GM18870 (cell line): Measurements from ENCODE around the gene DLG2.
A peak's percentile ranks its signal among the peaks of the same experiment; 100 is the strongest.

Experiments
- ATAC-seq: cut with Tn5 transposase; IDR thresholded peaks from one replicate; pipeline ENCODE4 v1.9.1; 2021; ENCODE audit warnings: moderate library complexity; ENCODE audit not compliant: unreplicated experiment

The DLG2 gene

GRCh38 chr11:84249344-84250135 is 1377.6 kb downstream of the DLG2 start:
- ATAC-seq, result peak; percentile 77

GRCh38 chr11:84247926-84248325 is 1379.2 kb downstream of the DLG2 start:
- ATAC-seq, result no peak

DNA sequence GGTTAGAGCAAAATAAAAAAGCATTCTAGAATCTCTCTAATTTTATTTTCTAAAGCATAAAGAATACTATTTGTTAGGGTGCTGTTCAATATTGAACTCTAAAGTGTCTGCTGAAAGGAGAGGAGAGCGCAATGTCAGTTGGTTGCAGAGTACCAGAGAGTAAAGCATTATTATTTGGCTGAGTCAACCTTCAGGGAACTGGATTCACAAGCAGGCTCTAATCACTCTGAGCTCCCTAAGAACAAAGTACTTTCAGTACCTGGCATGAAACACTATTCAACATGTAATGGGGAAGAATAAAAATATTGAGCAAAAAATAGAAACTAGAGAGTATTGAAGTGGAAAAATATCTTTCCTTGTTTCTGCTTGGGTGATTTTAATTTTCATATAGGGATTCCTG is 1380.0 kb downstream of the DLG2 start:
- no peak for ATAC-seq

DNA sequence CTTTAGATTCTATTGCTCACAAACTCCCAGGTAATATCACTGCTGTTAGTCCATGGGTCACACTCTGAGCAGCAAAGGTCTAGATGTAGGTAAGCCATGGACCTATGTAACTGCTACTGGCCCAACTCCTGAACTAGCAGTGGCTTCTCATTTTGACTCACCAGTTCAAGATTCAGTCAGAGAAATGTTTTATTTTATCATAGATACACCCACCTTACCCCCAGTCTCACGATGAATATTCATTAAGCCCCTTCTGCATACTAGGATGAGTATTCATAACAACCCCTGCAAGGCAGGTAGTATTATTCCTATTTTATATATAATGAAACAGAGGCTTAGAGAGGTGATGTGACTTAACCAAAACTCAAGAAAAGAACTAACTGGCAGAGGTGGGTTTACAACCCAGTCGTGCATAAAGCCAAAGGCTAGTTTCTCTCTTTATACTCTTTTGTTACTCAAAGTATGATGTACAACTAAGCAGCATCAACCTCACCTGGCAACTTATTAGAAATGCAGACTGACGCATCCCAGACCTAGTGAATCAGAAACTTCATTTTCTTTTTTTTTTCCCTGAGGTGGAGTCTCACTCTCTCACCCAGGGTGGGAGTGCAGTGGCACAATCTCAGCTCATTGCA is 1383.4 kb downstream of the DLG2 start:
- peak; percentile 94 for ATAC-seq

DNA sequence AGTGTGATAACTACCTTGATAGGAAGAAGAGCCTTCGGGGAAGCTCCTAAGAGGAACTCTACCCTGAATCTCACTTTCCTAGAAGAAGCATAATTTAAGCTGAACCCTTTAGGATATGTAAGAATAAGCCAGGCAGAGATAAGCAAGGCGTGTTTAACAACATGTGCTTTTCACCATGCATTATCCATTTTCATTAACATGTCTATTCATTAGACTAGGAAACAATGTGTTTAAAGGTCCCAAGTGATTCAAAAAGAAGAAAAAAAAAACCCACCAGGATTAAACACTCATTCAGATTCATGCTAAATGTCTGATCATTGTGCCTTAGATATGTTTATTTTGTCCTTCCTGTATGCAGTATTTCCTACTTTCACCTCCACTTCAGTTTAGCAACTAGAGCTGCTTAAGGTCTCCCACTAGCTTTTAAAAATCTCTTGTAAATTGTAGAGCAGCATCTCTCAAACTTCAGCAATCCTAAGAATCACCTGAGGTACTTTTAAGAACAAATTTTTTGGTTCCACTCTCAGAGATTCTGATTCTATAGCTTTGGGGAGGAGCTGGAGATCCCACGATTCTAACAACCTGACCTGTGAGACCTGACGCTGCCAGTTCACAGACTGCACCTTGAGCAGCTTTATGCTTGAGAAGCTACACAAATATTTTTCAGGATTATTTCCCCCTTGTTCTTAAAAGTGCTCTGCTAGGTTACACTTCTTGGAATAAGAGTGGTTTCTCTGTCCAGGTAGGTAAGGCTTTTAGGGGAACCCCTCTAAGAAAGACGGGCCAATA is 1385.6 kb downstream of the DLG2 start:
- no peak for ATAC-seq

DNA sequence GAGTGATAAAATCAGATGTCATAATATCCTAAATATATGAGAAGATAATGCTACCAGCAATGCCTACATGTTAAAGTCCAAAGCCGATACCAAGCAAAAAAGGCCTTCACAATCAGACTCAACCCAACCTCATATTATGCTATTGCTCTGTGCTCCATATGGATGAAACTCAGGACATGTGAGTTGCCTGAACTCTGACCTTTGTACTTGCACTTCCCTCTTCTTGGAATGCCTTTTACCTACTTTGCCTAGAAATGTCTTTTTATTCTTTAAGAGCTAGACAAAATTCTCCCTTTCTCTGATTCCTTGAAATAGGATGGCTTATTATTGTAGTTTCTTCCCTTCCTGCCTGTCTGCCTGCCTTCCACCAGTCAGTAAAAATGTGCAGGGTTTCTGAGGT is 1386.3 kb downstream of the DLG2 start:
- ATAC-seq, result no peak

GRCh38 chr11:84236436-84236835 is 1390.7 kb downstream of the DLG2 start:
- no peak for ATAC-seq

DNA sequence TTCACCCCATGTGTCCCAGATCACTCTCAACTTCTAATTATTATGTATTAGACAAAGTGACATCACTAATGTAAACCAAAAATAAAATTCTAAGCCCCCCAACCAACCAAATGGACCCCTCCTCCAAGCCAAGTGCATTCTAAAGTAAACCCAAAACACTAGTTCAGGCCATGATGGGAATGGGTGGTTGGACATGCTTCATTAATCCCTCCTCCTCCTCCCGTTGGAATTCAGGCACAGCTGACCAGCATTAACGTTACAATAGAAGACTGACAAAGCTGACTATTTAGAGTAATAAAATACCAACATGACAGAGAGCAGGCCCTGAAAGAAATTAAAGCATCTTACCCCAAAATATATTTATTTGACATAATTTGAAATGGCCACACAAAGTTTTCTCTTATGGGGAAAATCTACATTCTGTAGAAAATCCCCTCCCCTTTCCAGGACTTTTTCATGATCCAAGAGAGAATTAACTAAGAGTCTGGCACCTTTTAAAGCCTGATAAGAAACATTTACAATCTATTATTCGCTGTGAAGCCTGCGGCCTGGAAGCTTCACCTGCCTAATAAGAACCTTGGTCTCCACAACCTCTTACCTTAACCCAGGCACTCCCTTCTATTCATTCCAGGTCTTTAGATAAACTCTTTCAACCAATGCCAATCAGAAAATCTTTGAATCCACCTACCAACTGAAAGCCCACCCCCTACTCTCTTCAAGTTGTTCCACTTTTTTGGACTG is 1392.5 kb downstream of the DLG2 start:
- no peak for ATAC-seq

DNA sequence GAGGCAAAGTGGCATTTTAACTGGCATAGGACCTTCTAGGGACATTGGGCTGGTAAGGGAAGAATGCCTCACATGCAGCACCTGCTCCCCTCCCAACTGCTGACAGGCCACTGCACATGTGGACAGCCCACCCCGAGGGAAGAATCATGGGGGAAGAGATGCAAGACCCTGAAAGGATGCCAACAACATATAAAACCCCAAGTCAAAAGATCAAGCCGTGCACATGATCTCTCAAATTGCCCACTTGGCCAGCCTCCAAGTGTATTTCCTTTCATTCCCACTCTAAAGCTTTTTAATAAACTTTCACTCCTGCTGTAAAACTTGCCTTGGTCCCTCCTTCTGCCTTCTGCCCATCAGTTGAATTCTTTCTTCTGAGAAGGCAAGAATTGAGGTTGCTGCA is 1393.1 kb downstream of the DLG2 start:
- ATAC-seq, result no peak

DNA sequence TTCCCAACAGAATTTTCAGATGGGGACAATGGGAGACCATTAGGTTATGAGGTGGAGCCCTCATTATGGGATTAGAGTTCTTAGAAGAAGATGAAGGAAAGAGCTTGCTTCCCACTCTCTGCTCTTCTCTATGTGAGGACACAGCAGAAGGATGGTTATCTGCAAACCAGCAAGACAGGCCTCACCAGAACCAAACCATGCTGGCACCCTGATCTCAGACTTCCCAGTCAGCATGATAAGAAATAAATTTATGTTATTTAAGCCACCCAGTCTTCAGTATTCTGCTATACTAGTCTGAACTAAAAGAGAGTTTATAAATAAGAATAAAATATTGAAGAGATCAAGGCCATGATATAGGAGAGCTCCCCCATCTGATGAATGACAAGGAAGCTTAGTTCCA is 1394.6 kb downstream of the DLG2 start:
- ATAC-seq, result no peak

GRCh38 chr11:84230402-84230801 is 1396.7 kb downstream of the DLG2 start:
- no peak for ATAC-seq

GRCh38 chr11:84227970-84228665 is 1399.0 kb downstream of the DLG2 start:
- ATAC-seq, result no peak

DNA sequence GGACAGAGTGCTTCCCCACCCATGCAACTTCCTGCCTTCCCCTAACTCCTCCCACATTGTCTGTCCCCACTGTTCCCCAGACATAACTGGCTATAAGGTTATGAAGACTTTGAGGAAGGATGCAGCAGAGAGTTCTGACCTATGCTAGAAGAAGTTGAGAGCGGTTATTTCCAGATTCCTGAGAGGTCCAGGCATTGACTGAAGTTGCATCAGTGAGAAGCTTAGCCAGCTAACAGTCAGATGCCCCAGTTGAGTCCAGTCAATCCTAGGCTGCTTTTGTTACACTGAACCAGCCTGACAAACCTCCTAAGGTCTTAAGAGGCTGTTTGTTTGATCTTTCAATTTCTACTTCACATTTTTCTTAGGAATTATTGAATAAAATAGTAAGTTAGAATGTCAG is 1403.1 kb downstream of the DLG2 start:
- ATAC-seq, result no peak

GRCh38 chr11:84218318-84218717 is 1408.8 kb downstream of the DLG2 start:
- ATAC-seq, result no peak

DNA sequence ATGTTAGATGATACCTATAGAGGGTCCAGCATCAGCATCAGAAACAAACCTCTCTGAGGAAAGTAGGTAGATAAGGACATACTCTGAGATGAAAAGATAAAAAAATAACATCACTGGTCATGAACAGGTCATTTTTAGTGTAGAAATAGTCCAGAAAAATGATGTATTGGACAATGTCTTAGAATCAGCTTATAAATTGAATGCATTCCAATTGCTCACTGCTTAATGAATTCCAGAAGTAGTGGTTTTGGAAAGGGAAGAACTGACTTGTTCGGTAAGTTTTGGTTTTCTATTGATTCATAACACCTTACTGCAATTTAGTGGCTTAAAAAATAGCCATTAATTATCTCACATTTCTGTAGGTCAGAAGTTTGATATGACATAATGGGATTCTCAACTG is 1411.5 kb downstream of the DLG2 start:
- ATAC-seq, result no peak

- ATAC-seq, result no peak
These were observed 1412.6 kb downstream of the DLG2 start for GRCh38 chr11:84214557-84214956.

DNA sequence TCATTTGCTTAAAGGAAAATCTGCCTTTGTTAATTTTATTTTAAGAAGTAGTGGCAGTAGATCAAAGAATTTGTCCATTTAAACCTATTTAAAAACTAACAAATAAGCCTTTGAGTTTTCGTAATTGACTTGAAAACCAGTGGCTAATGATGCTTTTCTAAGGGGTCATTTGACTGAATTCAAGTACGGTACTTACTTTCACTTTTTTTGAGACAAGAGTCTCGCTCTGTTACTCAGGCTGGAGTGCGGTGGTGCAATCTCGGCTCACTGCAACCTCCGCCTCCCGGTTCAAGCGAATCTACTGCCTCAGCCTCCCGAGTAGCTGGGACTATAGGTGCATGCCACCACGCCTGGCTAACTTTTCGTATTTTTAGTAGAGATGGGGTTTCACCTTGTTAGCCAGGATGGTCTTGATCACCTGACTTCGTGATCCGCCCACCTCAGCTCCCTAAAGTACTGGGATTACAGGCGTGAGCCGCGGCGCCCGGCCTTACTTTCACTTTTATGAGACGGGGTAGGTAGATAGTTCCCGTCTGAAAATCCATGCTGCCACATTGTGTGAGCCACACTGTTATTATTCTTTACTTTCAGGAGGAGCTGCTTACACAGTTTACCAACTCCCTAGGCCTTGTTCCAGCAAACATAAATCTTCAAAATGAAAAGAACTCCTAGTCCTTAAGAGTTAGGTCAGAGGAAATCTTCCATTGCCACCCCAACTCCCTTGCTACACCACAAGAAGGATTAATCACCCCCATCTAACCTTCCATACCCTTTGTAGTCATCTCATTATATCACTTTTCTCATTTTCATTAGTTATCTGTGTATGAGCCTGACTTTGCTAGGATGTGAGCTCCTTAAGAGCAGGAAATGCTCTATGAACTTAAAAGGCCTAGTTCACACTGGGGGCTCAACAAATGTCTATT is 1414.4 kb downstream of the DLG2 start:
- no peak for ATAC-seq

- no peak for ATAC-seq
These were observed 1415.2 kb downstream of the DLG2 start for GRCh38 chr11:84211896-84212295.

DNA sequence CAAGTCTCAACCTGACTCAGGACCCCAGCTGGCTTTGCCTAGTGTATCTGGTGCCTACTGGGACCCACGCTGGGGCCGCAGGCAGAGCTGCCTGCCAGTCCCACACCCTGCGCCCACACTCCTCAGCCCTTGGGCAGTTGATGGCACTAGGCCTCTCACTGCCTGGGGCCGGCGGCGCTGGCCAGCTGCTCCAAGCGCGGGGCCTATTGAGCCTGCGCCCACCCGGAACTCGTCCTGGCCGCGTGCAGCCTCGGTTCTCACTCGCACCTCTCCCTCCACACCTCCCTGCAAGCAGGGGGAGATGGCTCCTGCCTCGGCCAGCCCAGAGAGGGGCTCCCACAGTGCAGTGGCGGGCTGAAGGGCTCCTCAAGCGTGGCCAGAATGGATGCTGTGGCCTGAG is 1432.4 kb downstream of the DLG2 start:
- ATAC-seq, result no peak

GRCh38 chr11:84193706-84194105 is 1433.4 kb downstream of the DLG2 start:
- ATAC-seq, result no peak
